Adrenal gland (tissue), 5 donors: Measurements from ENCODE around the gene TGFBR2.

Source experiments
- CTCF ChIP-seq, 6 experiments: fragments of 450-650 bp in 4 of 6; fragments of 200-600 bp in 2 of 6; sonication (generic) in 1 of 6; IDR thresholded peaks; 1 replicate in 5 of 6; 2 replicates in 1 of 6; pipeline versions ENCODE4 v1.5.1 to v1.8.0; 2016 to 2021; ENCODE audit warnings: antibody characterized with exemption in 6 of 6, mild to moderate bottlenecking in 2 of 6, moderate library complexity in 1 of 6
- POLR2A ChIP-seq, 2 donors: fragments of 450-650 bp; IDR thresholded peaks; one replicate each; pipeline ENCODE4 v1.6.1; 2017; ENCODE audit warnings: antibody characterized with exemption in 2 of 2, mild to moderate bottlenecking in 2 of 2, moderate library complexity in 1 of 2
- donor health status: DM: no; HTN: no; CAD: no.

- TF ChIP-seq CTCF (IDR thresholded peaks at IDR 0.05) (no peak), POLR2A (IDR thresholded peaks at IDR 0.05) (no peak)
Measured at GRCh38 chr3:30711151-30711550, 104.8 kb downstream of the TGFBR2 start.
